PC-3 (cell line): Measurements from ENCODE around the gene UBA1. TPM values are rescaled to one million over a fixed set of nuclear protein-coding genes. Genes with fewer than 3 reads are reported as not detected.

ENCODE experiments used
- ATAC-seq: fragments of 200-7000 bp; cut with Tn5 transposase; 2 replicates; pipeline ENCODE4 v1.9.1; 2020; ENCODE audit warnings: mild to moderate bottlenecking, moderate library complexity
- BruUV-seq: library from RNA; stranded (reverse); fragments of 400-500 nt; replicated peaks from 2 replicates; lab custom pipeline; 2021; lab: Mats Ljungman, UMichigan
- CTCF ChIA-PET: fragments of 300-600 bp; sonication (Branson Sonifier 250); formaldehyde crosslinking; loops from one replicate; lab custom pipeline; 2022; ENCODE audit warnings: antibody characterized with exemption; lab: Charles Lee
- POLR2A ChIA-PET: fragments of 300-600 bp; sonication (Branson Sonifier 250); formaldehyde crosslinking; loops from one replicate; lab custom pipeline; 2022; ENCODE audit warnings: antibody characterized with exemption; ENCODE audit not compliant: unreplicated experiment; lab: Charles Lee
- DNase-seq: peaks from one replicate; pipeline ENCODE4 v3.0.0-alpha.2; 2015
- H2AFZ ChIP-seq: fragments of 300-600 bp; sonication (generic); 2 replicates; pipeline ENCODE4 v1.6.0; 2016; ENCODE audit warnings: antibody characterized with exemption, low read length
- H3F3A ChIP-seq: fragments of 300-600 bp; sonication (generic); one replicate; pipeline ENCODE4 v1.6.0; 2017; ENCODE audit warnings: antibody characterized with exemption, low read length, control low read depth, mild to moderate bottlenecking; ENCODE audit not compliant: unreplicated experiment
- H3K27ac ChIP-seq: fragments of 300-600 bp; sonication (generic); 2 replicates; pipeline ENCODE4 v1.5.1; 2016; ENCODE audit warnings: mild to moderate bottlenecking, low read length
- H3K27me3 ChIP-seq: fragments of 300-600 bp; sonication (generic); 2 replicates; pipeline ENCODE4 v1.6.1; 2016; ENCODE audit warnings: low read length, mixed read lengths
- H3K36me3 ChIP-seq: fragments of 300-600 bp; sonication (generic); 2 replicates; pipeline ENCODE4 v1.6.1; 2016; ENCODE audit warnings: low read depth, mixed run types, low read length, mixed read lengths
- H3K4me1 ChIP-seq: fragments of 300-600 bp; sonication (generic); 2 replicates; pipeline ENCODE4 v1.5.1; 2016; ENCODE audit warnings: low read length; ENCODE audit not compliant: insufficient read depth
- H3K4me2 ChIP-seq: fragments of 300-600 bp; sonication (generic); 2 replicates; pipeline ENCODE4 v1.6.0; 2016; ENCODE audit warnings: low read length
- H3K4me3 ChIP-seq: fragments of 300-600 bp; sonication (generic); 2 replicates; pipeline ENCODE4 v1.5.1; 2016; ENCODE audit warnings: mild to moderate bottlenecking, low read length, mixed read lengths
- H3K79me2 ChIP-seq: fragments of 300-600 bp; sonication (generic); 2 replicates; pipeline ENCODE4 v1.6.1; 2017; ENCODE audit warnings: low read length, mixed read lengths
- H3K9ac ChIP-seq: fragments of 300-600 bp; sonication (generic); 2 replicates; pipeline ENCODE4 v1.6.0; 2016; ENCODE audit warnings: mild to moderate bottlenecking, low read length
- H3K9me2 ChIP-seq: fragments of 300-600 bp; sonication (generic); replicated peaks from 2 replicates; pipeline ENCODE4 v1.6.1; 2016; ENCODE audit warnings: mixed run types, low read length, mixed read lengths
- H3K9me3 ChIP-seq: fragments of 300-600 bp; sonication (generic); 2 replicates; pipeline ENCODE4 v1.6.1; 2016; ENCODE audit warnings: low read length, mixed read lengths
- H4K20me1 ChIP-seq: fragments of 300-600 bp; sonication (generic); 2 replicates; pipeline ENCODE4 v1.6.1; 2016; ENCODE audit warnings: low read length, mixed read lengths
- EZH2 ChIP-seq: fragments of 300-600 bp; sonication (generic); IDR thresholded peaks from one replicate; pipeline ENCODE4 v1.6.1; 2017; ENCODE audit warnings: antibody characterized with exemption, mild to moderate bottlenecking, low read length; ENCODE audit not compliant: unreplicated experiment
- EZH2phosphoT487 ChIP-seq: fragments of 300-600 bp; sonication (generic); IDR thresholded peaks from 2 replicates; pipeline ENCODE4 v1.6.1; 2018; ENCODE audit warnings: mild to moderate bottlenecking, antibody characterized with exemption, low read length, borderline replicate concordance
- intact Hi-C: fragments of 100-400 bp; cut with micrococcal nuclease; formaldehyde crosslinking; loops from 2 replicates; pipeline ENCODE4 v1.9.0; 2023
- total RNA-seq: library from RNA; depleted of rRNA; stranded (reverse); fragments of >200 nt; gene quantifications from 2 replicates; pipeline ENCODE4 v1.2.3, GENCODE V29; 2014
- TF ChIP-seq, protein P1 (sequence below): fragments of 300-600 bp; sonication (generic); conservative IDR thresholded peaks from 2 replicates; pipeline ENCODE4 v1.5.1; 2017; ENCODE audit warnings: antibody characterized with exemption, low read depth, mild to moderate bottlenecking, low read length

UBA1 gene
- total RNA-seq, 1 experiment from 2014 or later, result 282 TPM

DNA sequence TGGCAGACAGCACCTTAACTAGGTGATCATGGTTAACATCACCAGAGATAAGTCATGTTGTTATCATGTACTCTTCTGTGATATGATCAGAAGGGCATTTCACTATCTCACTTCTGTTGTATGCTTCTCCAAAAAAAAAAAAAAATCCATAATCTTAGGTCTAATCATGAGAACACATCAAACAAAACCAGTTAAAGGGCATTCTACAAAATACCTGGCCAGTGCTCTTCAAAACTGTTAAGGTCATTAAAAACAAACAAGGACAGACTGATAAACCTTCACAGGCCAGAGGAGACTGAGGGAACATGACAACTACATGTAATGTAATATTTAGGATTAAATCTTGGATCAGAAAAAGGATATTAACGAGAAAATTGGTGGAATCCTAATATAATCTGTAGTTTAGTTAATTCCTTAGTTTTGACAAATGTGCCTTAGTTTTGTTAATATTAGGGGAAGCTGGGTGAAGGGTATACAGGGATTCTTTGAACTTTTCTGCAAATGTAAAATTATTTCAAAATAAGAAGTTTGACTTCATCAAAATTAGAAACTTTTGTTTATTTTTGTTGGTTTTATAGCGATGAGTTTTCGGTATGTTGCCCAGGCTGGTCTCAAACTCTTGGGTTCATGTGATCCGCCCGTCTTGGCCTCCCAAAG, 30.6 kb upstream of the UBA1 start:
- CTCF ChIA-PET, result no interaction called here
- no peak overlapping the region for H2AFZ ChIP-seq
- BruUV-seq, result no TSS peak

DNA sequence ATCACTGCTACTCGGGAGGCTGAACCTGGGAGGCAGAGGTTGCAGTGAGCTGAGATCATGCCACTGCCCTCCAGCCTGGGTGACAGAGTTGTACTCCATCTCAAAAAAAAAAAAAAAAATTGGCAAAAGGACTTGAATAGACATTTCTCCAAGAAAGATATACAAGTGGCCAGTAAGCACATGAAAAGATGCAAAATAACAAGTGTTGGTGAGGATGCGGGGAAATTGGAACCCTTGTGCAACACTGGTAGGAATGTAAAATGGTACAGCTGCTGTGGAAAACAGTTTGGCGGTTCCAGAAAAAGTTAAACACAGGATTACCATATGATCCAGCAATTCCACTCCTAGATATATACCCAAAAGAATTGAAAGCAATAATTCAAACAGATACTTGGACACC, 29.2 kb upstream of the UBA1 start:
- H2AFZ ChIP-seq, result no peak overlapping the region
- no peaks in the 10 kb centered on the region for H3K9me2 ChIP-seq
- no peaks in the 10 kb centered on the region for H3K36me3 ChIP-seq
- no TSS peak for BruUV-seq
- H3K4me3 ChIP-seq, result no peak overlapping the region
- H3K79me2 ChIP-seq, result peaks cover 58% of the 10 kb centered on the region
- ATAC-seq, result no peak
- H3K9ac ChIP-seq, result no peak overlapping the region
- no peaks in the 10 kb centered on the region for H3K4me1 ChIP-seq
- ChIA-PET POLR2A (no interaction called here), CTCF (no interaction called here)
- intact Hi-C loops, result no loop called here
- H3K9me3 ChIP-seq, result no peaks in the 10 kb centered on the region
- H3K27ac ChIP-seq, result no peak overlapping the region
- H3F3A ChIP-seq, result no peaks in the 10 kb centered on the region
- no peak overlapping the region for H3K4me2 ChIP-seq
- TF ChIP-seq, protein P1, sequence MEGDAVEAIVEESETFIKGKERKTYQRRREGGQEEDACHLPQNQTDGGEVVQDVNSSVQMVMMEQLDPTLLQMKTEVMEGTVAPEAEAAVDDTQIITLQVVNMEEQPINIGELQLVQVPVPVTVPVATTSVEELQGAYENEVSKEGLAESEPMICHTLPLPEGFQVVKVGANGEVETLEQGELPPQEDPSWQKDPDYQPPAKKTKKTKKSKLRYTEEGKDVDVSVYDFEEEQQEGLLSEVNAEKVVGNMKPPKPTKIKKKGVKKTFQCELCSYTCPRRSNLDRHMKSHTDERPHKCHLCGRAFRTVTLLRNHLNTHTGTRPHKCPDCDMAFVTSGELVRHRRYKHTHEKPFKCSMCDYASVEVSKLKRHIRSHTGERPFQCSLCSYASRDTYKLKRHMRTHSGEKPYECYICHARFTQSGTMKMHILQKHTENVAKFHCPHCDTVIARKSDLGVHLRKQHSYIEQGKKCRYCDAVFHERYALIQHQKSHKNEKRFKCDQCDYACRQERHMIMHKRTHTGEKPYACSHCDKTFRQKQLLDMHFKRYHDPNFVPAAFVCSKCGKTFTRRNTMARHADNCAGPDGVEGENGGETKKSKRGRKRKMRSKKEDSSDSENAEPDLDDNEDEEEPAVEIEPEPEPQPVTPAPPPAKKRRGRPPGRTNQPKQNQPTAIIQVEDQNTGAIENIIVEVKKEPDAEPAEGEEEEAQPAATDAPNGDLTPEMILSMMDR, result no peak
- TF ChIP-seq EZH2, result no peak
- no peak for TF ChIP-seq EZH2phosphoT487
- DNase-seq, result no peak
- H3K27me3 ChIP-seq, result no peaks in the 10 kb centered on the region
- H4K20me1 ChIP-seq, result no peaks in the 10 kb centered on the region

More for the DNA sequence above, 30.6 kb upstream of the UBA1 start:
- Histone ChIP-seq H3K9ac (no peak overlapping the region), H3K9me2 (no peaks in the 10 kb centered on the region), H3K79me2 (peaks cover 69% of the 10 kb centered on the region), H3F3A (no peaks in the 10 kb centered on the region), H3K4me2 (no peak overlapping the region), H3K36me3 (no peaks in the 10 kb centered on the region), H4K20me1 (no peaks in the 10 kb centered on the region), H3K4me1 (no peaks in the 10 kb centered on the region), H3K9me3 (no peaks in the 10 kb centered on the region), H3K27me3 (no peaks in the 10 kb centered on the region), H3K4me3 (no peak overlapping the region), H3K27ac (no peak overlapping the region)
- no peak for ATAC-seq
- intact Hi-C loops, result no loop called here
- POLR2A ChIA-PET, result no interaction called here
- no peak for DNase-seq
- TF ChIP-seq EZH2, result no peak
- TF ChIP-seq EZH2phosphoT487, result no peak
- TF ChIP-seq, protein P1, result no peak

DNA sequence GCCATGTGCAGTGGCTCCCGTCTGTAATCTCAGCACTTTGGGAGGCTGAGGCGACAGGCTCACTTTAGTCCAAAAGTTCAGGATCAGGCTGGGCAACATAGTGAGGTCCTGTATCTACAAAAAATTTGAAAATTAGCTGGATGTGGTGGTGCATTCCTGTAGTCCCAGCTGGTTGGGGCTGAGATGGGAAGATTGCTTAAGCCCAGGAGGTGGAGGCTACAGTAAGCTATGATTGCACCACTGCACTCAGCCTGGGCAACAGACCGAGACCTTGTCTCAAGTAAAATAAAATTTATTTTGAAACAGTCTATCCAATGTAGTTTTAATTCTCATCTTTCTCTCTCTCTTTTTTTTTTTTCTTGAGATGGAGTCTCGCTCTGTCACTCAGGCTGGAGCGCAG, 27.5 kb upstream of the UBA1 start:
- POLR2A ChIA-PET, result no interaction called here
- no peak overlapping the region for H3K27ac ChIP-seq
- BruUV-seq, result no TSS peak
- H3K9ac ChIP-seq, result no peak overlapping the region
- H3K4me3 ChIP-seq, result no peak overlapping the region
- H3K36me3 ChIP-seq, result no peaks in the 10 kb centered on the region
- CTCF ChIA-PET, result interaction anchor here (0.6 kb wide), 1 partner anchor 1194 kb away, joined by 3 read pairs; no protein-coding TSS in a partner anchor
- H3F3A ChIP-seq, result no peaks in the 10 kb centered on the region
- H3K27me3 ChIP-seq, result no peaks in the 10 kb centered on the region
- no peaks in the 10 kb centered on the region for H4K20me1 ChIP-seq
- intact Hi-C loops, result no loop called here
- DNase-seq (no peak), ATAC-seq (no peak)
- H3K4me2 ChIP-seq, result no peak overlapping the region
- H3K79me2 ChIP-seq, result peaks cover 43% of the 10 kb centered on the region
- no peaks in the 10 kb centered on the region for H3K9me2 ChIP-seq
- H3K9me3 ChIP-seq, result no peaks in the 10 kb centered on the region
- TF ChIP-seq EZH2 (no peak), EZH2phosphoT487 (no peak)
- TF ChIP-seq, protein P1, result no peak
- no peaks in the 10 kb centered on the region for H3K4me1 ChIP-seq
- H2AFZ ChIP-seq, result no peak overlapping the region
